GM12878 (cell line): ENCODE results near the gene PAX2. TPM values are rescaled to one million over a fixed set of nuclear protein-coding genes. Genes with fewer than 3 reads are reported as not detected.
A peak's percentile ranks its signal among the peaks of the same experiment; 100 is the strongest.

Source experiments
- ATAC-seq: fragments of 200-7000 bp; cut with Tn5 transposase; 3 replicates; pipeline ENCODE4 v1.9.1; 2020; ENCODE audit warnings: mild to moderate bottlenecking, moderate library complexity
- BruUV-seq: library from RNA; stranded (reverse); fragments of 400-500 nt; replicated peaks from 2 replicates; lab custom pipeline; 2021; lab: Mats Ljungman, UMichigan
- CTCF ChIA-PET: fragments of 300-600 bp; sonication (Branson Sonifier 250); formaldehyde crosslinking; extraction: SDS; loops from one replicate; lab custom pipeline; 2021; ENCODE audit warnings: inconsistent platforms; lab: Yijun Ruan, JAX
- POLR2A ChIA-PET: fragments of 350-600 bp; formaldehyde crosslinking; extraction: SDS; loops from one replicate; lab custom pipeline; 2021; ENCODE audit warnings: inconsistent platforms; lab: Charles Lee
- RAD21 ChIA-PET: fragments of 300-600 bp; sonication (Branson Sonifier 250); formaldehyde crosslinking; loops from one replicate; lab custom pipeline; 2023; ENCODE audit warnings: antibody characterized with exemption; ENCODE audit not compliant: unreplicated experiment; lab: Charles Lee
- SMC1A ChIA-PET: fragments of 300-600 bp; sonication (Branson Sonifier 250); formaldehyde crosslinking; loops from one replicate; lab custom pipeline; 2023; ENCODE audit not compliant: unreplicated experiment, uncharacterized antibody; lab: Charles Lee
- DNase-seq: peaks from one replicate; pipeline ENCODE4 v3.0.0-alpha.2; 2011; ENCODE audit warnings: low read depth, low spot score
- FAIRE-seq: peaks from 3 replicates; lab custom pipeline; 2011; peaks lifted over from hg19 to GRCh38; lab: Jason Lieb, UNC
- H2AFZ ChIP-seq: 2 replicates; pipeline ENCODE4 v1.6.0; 2011; ENCODE audit warnings: low read depth, low read length, control low read depth; ENCODE audit not compliant: control insufficient read depth
- H3K27ac ChIP-seq: 2 replicates; pipeline ENCODE4 v1.5.1; 2011; ENCODE audit warnings: control low read depth; ENCODE audit not compliant: control insufficient read depth, insufficient read depth
- H3K27me3 ChIP-seq, 2 experiments: replicated peaks in 1 of 2; 2 replicates each; pipeline versions ENCODE4 v1.6.0 to v1.6.1; 2011; ENCODE audit warnings: low read length in 1 of 2; ENCODE audit not compliant: control insufficient read depth in 2 of 2, insufficient read depth in 2 of 2
- H3K36me3 ChIP-seq, 2 experiments: 2 replicates each; pipeline ENCODE4 v1.5.1; 2011; ENCODE audit warnings: low read length in 1 of 2; ENCODE audit not compliant: control insufficient read depth in 2 of 2, insufficient read depth in 2 of 2
- H3K4me1 ChIP-seq: 2 replicates; pipeline ENCODE4 v1.6.1; 2011; ENCODE audit warnings: mild to moderate bottlenecking, low read length, moderate library complexity, mixed read lengths; ENCODE audit not compliant: control insufficient read depth, insufficient read depth
- H3K4me2 ChIP-seq: 2 replicates; pipeline ENCODE4 v1.6.0; 2011; ENCODE audit warnings: control low read depth; ENCODE audit not compliant: control insufficient read depth, insufficient read depth
- H3K4me3 ChIP-seq: fragments of 200-600 bp; sonication (generic); 2 replicates; pipeline ENCODE4 v1.5.1; 2016
- H3K79me2 ChIP-seq: 2 replicates; pipeline ENCODE4 v1.6.0; 2011; ENCODE audit warnings: low read length; ENCODE audit not compliant: control insufficient read depth, insufficient read depth
- H3K9ac ChIP-seq: 2 replicates; pipeline ENCODE4 v1.8.0; 2011; ENCODE audit warnings: low read length, control low read depth, mixed read lengths; ENCODE audit not compliant: control insufficient read depth, insufficient read depth
- H3K9me3 ChIP-seq: replicated peaks from 3 replicates; pipeline ENCODE4 v1.5.1; 2011; ENCODE audit warnings: mild to moderate bottlenecking, low read length; ENCODE audit not compliant: control insufficient read depth, insufficient read depth
- H4K20me1 ChIP-seq: 2 replicates; pipeline ENCODE4 v1.6.0; 2011; ENCODE audit not compliant: control insufficient read depth, insufficient read depth
- BHLHE40 ChIP-seq, 2 experiments: fragments of 450-650 bp in 1 of 2; IDR thresholded peaks; 2 replicates each; pipeline ENCODE4 v1.6.1; 2011 to 2017; ENCODE audit warnings: low read depth in 2 of 2, borderline replicate concordance in 1 of 2, improper control_type of control experiment in 1 of 2, low read length in 1 of 2, mild to moderate bottlenecking in 1 of 2
- CEBPZ ChIP-seq: fragments of 150-350 bp; IDR thresholded peaks from 2 replicates; pipeline ENCODE4 v1.6.1; 2016; ENCODE audit warnings: low read depth, low read length
- CHD4 ChIP-seq: fragments of 200-600 bp; sonication (generic); IDR thresholded peaks from 2 replicates; pipeline ENCODE4 v1.6.1; 2016; ENCODE audit warnings: mild to moderate bottlenecking
- E2F4 ChIP-seq: IDR thresholded peaks from 2 replicates; pipeline ENCODE4 v1.6.1; 2012; ENCODE audit warnings: low read depth, low read length, improper control_type of control experiment
- FOS ChIP-seq: IDR thresholded peaks from 3 replicates; pipeline ENCODE4 v1.6.1; 2011; ENCODE audit warnings: borderline replicate concordance; ENCODE audit not compliant: insufficient read length; ENCODE audit errors: extremely low read depth
- IRF4 ChIP-seq: IDR thresholded peaks from 2 replicates; pipeline ENCODE4 v1.6.1; 2011; ENCODE audit warnings: low read depth, low read length
- MLLT1 ChIP-seq: fragments of 450-650 bp; IDR thresholded peaks from 2 replicates; pipeline ENCODE4 v1.6.1; 2016; ENCODE audit warnings: mild to moderate bottlenecking
- NBN ChIP-seq: fragments of 450-650 bp; IDR thresholded peaks from 2 replicates; pipeline ENCODE4 v1.6.1; 2016
- NKRF ChIP-seq: fragments of 450-650 bp; conservative IDR thresholded peaks from 2 replicates; pipeline ENCODE4 v1.6.1; 2017; ENCODE audit warnings: mild to moderate bottlenecking, moderate library complexity
- NR2C1 ChIP-seq: fragments of 450-650 bp; IDR thresholded peaks from 2 replicates; pipeline ENCODE4 v1.6.1; 2017; ENCODE audit warnings: antibody characterized with exemption, mild to moderate bottlenecking, moderate library complexity
- NR2F1 ChIP-seq: fragments of 450-650 bp; conservative IDR thresholded peaks from 2 replicates; pipeline ENCODE4 v1.6.1; 2017; ENCODE audit warnings: mild to moderate bottlenecking
- RBBP5 ChIP-seq: fragments of 200-600 bp; sonication (generic); conservative IDR thresholded peaks from 2 replicates; pipeline ENCODE4 v1.6.1; 2016
- SP1 ChIP-seq: IDR thresholded peaks from one replicate; pipeline ENCODE4 v1.6.1; 2011; ENCODE audit warnings: low read depth, low read length
- TBL1XR1 ChIP-seq: IDR thresholded peaks from 2 replicates; pipeline ENCODE4 v1.6.1; 2012; ENCODE audit warnings: low read depth, low read length, improper control_type of control experiment
- TCF7 ChIP-seq: IDR thresholded peaks from 2 replicates; pipeline ENCODE4 v1.6.1; 2014; ENCODE audit warnings: antibody characterized with exemption, borderline replicate concordance
- WRNIP1 ChIP-seq: IDR thresholded peaks from 2 replicates; pipeline ENCODE4 v1.6.1; 2011; ENCODE audit warnings: low read depth, low read length, improper control_type of control experiment, borderline replicate concordance
- ZNF24 ChIP-seq: fragments of 450-650 bp; IDR thresholded peaks from 2 replicates; pipeline ENCODE4 v1.6.1; 2017; ENCODE audit warnings: antibody characterized with exemption, mild to moderate bottlenecking
- WGBS: methylation state at CpG from one replicate; pipeline ENCODE4 v1.1.6; 2016; ENCODE audit warnings: low lambda C conversion rate; ENCODE audit not compliant: insufficient replicate concordance, insufficient coverage; ENCODE audit errors: missing lambda C conversion rate; 5-methylcytosine and 5-hydroxymethylcytosine counted together
- in situ Hi-C: fragments of 300-500 bp; cut with MboI; formaldehyde crosslinking; loops from 9 replicates; pipeline ENCODE4 v1.14.3; 2018; ENCODE audit warnings: mixed read lengths
- intact Hi-C: fragments of 100-400 bp; cut with micrococcal nuclease; formaldehyde crosslinking; loops from one replicate; pipeline ENCODE4 v1.14.2; 2022; ENCODE audit not compliant: unreplicated experiment
- polyA plus RNA-seq, 11 experiments: library from polyadenylated mRNA; depleted of rRNA in 4 of 11; unstranded in 6 of 11; stranded (reverse) in 5 of 11; fragments of >200 nt; fragmentation: Nextera tagmentation in 4 of 11; fragmentation: Illumina TruSeq in 1 of 11; extraction: Ambion mirVana in 4 of 11; extraction: Trizol in 1 of 11; gene quantifications; 1 replicate in 1 of 11; 2 replicates in 10 of 11; pipeline versions ENCODE4 v1.2.1 to v1.2.3, GENCODE V29; 2011 to 2016; ENCODE audit warnings: inconsistent platforms in 2 of 11, missing spikeins in 2 of 11, low read depth in 1 of 11
- total RNA-seq, 4 experiments: library from RNA; depleted of rRNA in 3 of 4; stranded (reverse); fragments of >200 nt in 3 of 4; fragmentation: Illumina TruSeq in 1 of 4; extraction: Trizol in 1 of 4; gene quantifications; 2 replicates each; pipeline versions ENCODE4 v1.2.1 to v1.2.3, GENCODE V29; 2013 to 2021

The PAX2 gene
- total and polyA plus RNA-seq, 10 of the 15 experiments (the other 5 are each of a cell fraction or from before 2014, with no cell fraction given): not detected

- intact Hi-C loops: no loop called here
- Histone ChIP-seq H3K9me3 (no peaks in the 10 kb centered on the region), H3K27ac (no peak overlapping the region), H3K36me3 (no peaks in the 10 kb centered on the region), H4K20me1 (no peaks in the 10 kb centered on the region; the same call in 1 of the 2 replicates), H3K4me2 (peak overlapping the region; percentile 69), H3K27me3 (peaks cover 13 to 16% of the 10 kb centered on the region in 2 experiments; a peak in 3 of 4 replicates), H3K4me1 (peaks cover 11% of the 10 kb centered on the region), H3K9ac (no peak overlapping the region), H2AFZ (no peak overlapping the region), H3K4me3 (peak overlapping the region; percentile 29; the same call in 1 of the 2 replicates), H3K79me2 (no peaks in the 10 kb centered on the region)
- ChIA-PET CTCF (no interaction called here), SMC1A (no interaction called here), RAD21 (interaction anchor here (0.6 kb wide), 1 partner anchor 423 kb away, joined by 3 read pairs; no protein-coding TSS in a partner anchor), POLR2A (no interaction called here)
- ATAC-seq: peak; percentile 85
- FAIRE-seq: peak; percentile 7
- in situ Hi-C loops: no loop called here
- no TSS peak for BruUV-seq
- WGBS: 3% methylated on average over 39 of the region's 49 CpGs
- DNase-seq: peak; percentile 40
- TF ChIP-seq CHD4 (no peak), CEBPZ (no peak), RBBP5 (no peak), FOS (no peak), TCF7 (no peak), ZNF24 (no peak), SP1 (peak; percentile 23), NR2C1 (peak; percentile 83), TBL1XR1 (peak; percentile 71; the same call in 1 of the 2 replicates), NR2F1 (peak; percentile 90), E2F4 (no peak), IRF4 (0 out of 2 replicates have a peak, but pooled peaks have one; percentile 22), WRNIP1 (no peak), NBN (peak; percentile 59; the same call in 1 of the 2 replicates), NKRF (no peak), MLLT1 (peak; percentile 40; the same call in 1 of the 2 replicates), BHLHE40 (IDR thresholded peaks at IDR 0.05; ENCODE audit: borderline replicate concordance in 1 of 2, low read depth in 2 of 2, low read length in 1 of 2) (peak; percentile 97)
Measured at GRCh38 chr10:100730725-100731406, 14.5 kb upstream of the PAX2 start.
